Natural killer cell (primary cell): ENCODE results near the gene C16orf74. TPM values are rescaled to one million over a fixed set of nuclear protein-coding genes. Genes with fewer than 3 reads are reported as not detected.

Experiments
- ATAC-seq, 3 donors: fragments of 150-1000 bp in 2 of 3; fragments of 200-7000 bp in 1 of 3; cut with Tn5 transposase; 1 replicate in 1 of 3; 2 replicates in 2 of 3; pipeline ENCODE4 v1.10.0; 2021; ENCODE audit warnings: mild to moderate bottlenecking in 2 of 3, moderate library complexity in 2 of 3
- DNase-seq, 2 donors: peaks; one replicate each; pipeline versions ENCODE4 v3.0.0 to v3.0.0-alpha.2; 2013 to 2021; ENCODE audit warnings: mixed read lengths in 1 of 2
- H3K27ac ChIP-seq: one replicate; pipeline ENCODE4 v1.5.1; 2013; ENCODE audit warnings: mild to moderate bottlenecking, low read length
- H3K27me3 ChIP-seq: one replicate; pipeline ENCODE4 v1.6.1; 2013; ENCODE audit warnings: low read length; ENCODE audit not compliant: control insufficient read depth, insufficient read depth
- H3K36me3 ChIP-seq: one replicate; pipeline ENCODE4 v1.6.1; 2013; ENCODE audit warnings: low read length; ENCODE audit not compliant: control insufficient read depth, insufficient read depth
- H3K4me1 ChIP-seq: one replicate; pipeline ENCODE4 v1.6.1; 2013; ENCODE audit warnings: low read length; ENCODE audit not compliant: control insufficient read depth, insufficient read depth
- H3K4me3 ChIP-seq: one replicate; pipeline ENCODE4 v1.5.1; 2013; ENCODE audit warnings: low read length
- H3K9me3 ChIP-seq: one replicate; pipeline ENCODE4 v1.6.1; 2013; ENCODE audit warnings: low read length; ENCODE audit not compliant: control insufficient read depth, insufficient read depth
- H3K27ac Mint-ChIP-seq, 2 donors: one replicate each; pipeline ENCODE4 v1.8.0; 2022; ENCODE audit warnings: mild to moderate bottlenecking in 2 of 2, mixed read lengths in 2 of 2, moderate library complexity in 1 of 2
- H3K27me3 Mint-ChIP-seq, 2 donors: one replicate each; pipeline ENCODE4 v1.8.0; 2022; ENCODE audit warnings: low read depth in 2 of 2, mixed read lengths in 2 of 2
- H3K36me3 Mint-ChIP-seq: one replicate; pipeline ENCODE4 v1.8.0; 2022; ENCODE audit warnings: mixed read lengths
- H3K4me1 Mint-ChIP-seq, 2 donors: one replicate each; pipeline ENCODE4 v1.8.0; 2022; ENCODE audit warnings: mixed read lengths in 2 of 2
- H3K4me3 Mint-ChIP-seq: one replicate; pipeline ENCODE4 v1.8.0; 2022; ENCODE audit warnings: mild to moderate bottlenecking, moderate library complexity, mixed read lengths
- H3K9me3 Mint-ChIP-seq, 2 donors: one replicate each; pipeline ENCODE4 v1.8.0; 2022; ENCODE audit warnings: mixed read lengths in 2 of 2
- CTCF ChIP-seq: fragments of 200-600 bp; IDR thresholded peaks from one replicate; pipeline ENCODE4 v1.8.0; 2022; ENCODE audit warnings: antibody characterized with exemption
- WGBS: methylation state at CpG from one replicate; pipeline ENCODE4 v1.1.7; 2013; ENCODE audit warnings: missing lambda C conversion rate; ENCODE audit not compliant: insufficient coverage; 5-methylcytosine and 5-hydroxymethylcytosine counted together
- intact Hi-C: fragments of 100-400 bp; cut with micrococcal nuclease; formaldehyde crosslinking; loops from one replicate; pipeline ENCODE4 v1.14.2; 2022
- total RNA-seq, 4 donors: library from RNA; stranded (reverse); fragments of 120-200 nt in 1 of 4; gene quantifications; one replicate each; pipeline versions ENCODE4 v1.2.3 to v1.2.4, GENCODE V29; 2013 to 2022

The C16orf74 gene
- total RNA-seq, 3 donors from 2014 or later (not counting 1 experiment from before 2014, with no cell fraction given): 0.71 to 2.2 (median 1.8) TPM

- no peak overlapping the region for H3K4me3 ChIP-seq
- no peaks in the 10 kb centered on the region for H3K9me3 Mint-ChIP-seq
- TF ChIP-seq CTCF: no peak
- H3K27me3 Mint-ChIP-seq: peaks cover 18 to 20% of the 10 kb centered on the region in 2 donors
- no peaks in the 10 kb centered on the region for H3K27me3 ChIP-seq
- no peak overlapping the region for H3K27ac Mint-ChIP-seq
- H3K4me1 Mint-ChIP-seq: peaks cover 8 to 11% of the 10 kb centered on the region in 2 donors
- H3K36me3 ChIP-seq: no peaks in the 10 kb centered on the region
- no peak for DNase-seq
- WGBS: 35% methylated on average over 6 of the region's 6 CpGs
- H3K27ac ChIP-seq: no peak overlapping the region
- H3K4me1 ChIP-seq: peaks cover 28% of the 10 kb centered on the region
- no peak overlapping the region for H3K4me3 Mint-ChIP-seq
- H3K36me3 Mint-ChIP-seq: no peaks in the 10 kb centered on the region
- H3K9me3 ChIP-seq: no peaks in the 10 kb centered on the region
- ATAC-seq: no peak
- intact Hi-C loops: no loop called here
Measured at GRCh38 chr16:85761861-85762260, 11.0 kb upstream of the C16orf74 start.

DNA sequence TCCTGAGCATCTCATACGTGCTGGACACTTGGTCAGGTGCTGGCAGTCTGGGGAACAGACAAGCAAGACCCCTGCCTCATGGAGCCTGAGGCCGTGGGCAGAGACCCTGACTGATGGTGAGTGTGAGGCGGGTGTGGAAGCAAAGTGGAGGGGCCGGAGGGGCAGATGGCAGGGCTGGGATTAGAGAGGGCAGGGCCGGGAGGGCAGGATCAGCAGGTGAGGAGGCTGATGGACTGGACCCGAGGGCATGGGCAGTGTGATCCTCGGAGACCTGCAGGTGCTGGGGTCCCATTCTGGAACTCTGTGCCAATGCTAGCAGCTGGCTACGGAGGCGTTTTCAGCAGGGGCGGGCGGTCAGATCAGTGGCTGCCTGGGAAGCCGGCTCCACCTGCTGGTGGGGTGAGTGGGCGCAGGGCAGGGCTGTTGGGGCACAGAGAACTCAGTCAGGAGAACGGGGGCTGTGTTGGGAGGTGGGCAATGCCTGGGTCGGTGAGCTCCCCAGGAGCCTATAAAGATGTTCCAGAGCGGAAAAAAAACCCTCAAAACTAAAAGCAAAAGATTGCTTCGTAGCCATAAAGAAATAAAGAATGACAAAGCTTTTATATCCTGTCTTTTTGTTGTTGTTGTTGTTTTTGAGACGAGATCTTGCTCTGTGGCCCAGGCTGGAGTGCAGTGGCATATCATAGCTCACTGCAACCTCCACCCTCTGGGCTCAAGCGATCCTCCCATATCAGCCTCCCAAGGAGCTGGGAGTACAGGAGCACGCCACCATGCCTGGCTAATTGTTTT is 8.9 kb upstream of the C16orf74 start:
- Histone ChIP-seq H3K9me3 (no peaks in the 10 kb centered on the region), H3K4me1 (peaks cover 42% of the 10 kb centered on the region), H3K27ac (peak overlapping the region; percentile 39), H3K4me3 (no peak overlapping the region), H3K36me3 (no peaks in the 10 kb centered on the region), H3K27me3 (no peaks in the 10 kb centered on the region)
- Mint-ChIP-seq H3K4me3 (no peak overlapping the region), H3K9me3 (no peaks in the 10 kb centered on the region), H3K27me3 (peaks cover 18 to 20% of the 10 kb centered on the region in 2 donors), H3K4me1 (peaks cover 8 to 11% of the 10 kb centered on the region in 2 donors), H3K36me3 (no peaks in the 10 kb centered on the region), H3K27ac (no peak overlapping the region)
- TF ChIP-seq CTCF: no peak
- 65% methylated on average over 20 of the region's 20 CpGs for WGBS
- DNase-seq (peak in 1 of 2 donors; percentile 48), ATAC-seq (peak; percentile 29 to 65 (median 63))
- intact Hi-C loops: no loop called here

GRCh38 chr16:85759136-85759535 is 8.2 kb upstream of the C16orf74 start:
- H3K4me3 ChIP-seq: no peak overlapping the region
- H3K27ac Mint-ChIP-seq: no peak overlapping the region
- H3K4me1 Mint-ChIP-seq: peaks cover 8 to 11% of the 10 kb centered on the region in 2 donors
- ATAC-seq: peak in 1 of 3 donors; percentile 65
- WGBS: 10% methylated on average over 16 of the region's 16 CpGs
- no peaks in the 10 kb centered on the region for H3K9me3 ChIP-seq
- no peak for DNase-seq
- H3K27me3 ChIP-seq: no peaks in the 10 kb centered on the region
- H3K27me3 Mint-ChIP-seq: peaks cover 18 to 20% of the 10 kb centered on the region in 2 donors
- H3K36me3 ChIP-seq: no peaks in the 10 kb centered on the region
- intact Hi-C loops: no loop called here
- peaks cover 47% of the 10 kb centered on the region for H3K4me1 ChIP-seq
- H3K36me3 Mint-ChIP-seq: no peaks in the 10 kb centered on the region
- no peaks in the 10 kb centered on the region for H3K9me3 Mint-ChIP-seq
- H3K27ac ChIP-seq: peak overlapping the region; percentile 39
- no peak overlapping the region for H3K4me3 Mint-ChIP-seq
- no peak for TF ChIP-seq CTCF
